Neural cell (in vitro differentiated cells): ENCODE measurements around the gene KRTAP4-11. TPM values are rescaled to one million over a fixed set of nuclear protein-coding genes. Genes with fewer than 3 reads are reported as not detected.

Source experiments
- H2AFZ ChIP-seq: fragments of 200-600, 300-800 bp; sonication (generic), shearing (Covaris generic); 2 replicates; pipeline ENCODE4 v1.6.0; 2014; ENCODE audit warnings: low read depth, mild to moderate bottlenecking, antibody characterized with exemption, low read length, moderate library complexity
- H3F3A ChIP-seq: fragments of 200-600 bp; shearing (Covaris generic); 2 replicates; pipeline ENCODE4 v1.6.1; 2016; ENCODE audit warnings: mild to moderate bottlenecking, moderate library complexity, mixed read lengths, antibody characterized with exemption, low read length; ENCODE audit not compliant: insufficient read depth, poor library complexity, severe bottlenecking
- H3K27ac ChIP-seq: fragments of 200-600, 300-800 bp; sonication (generic), shearing (Covaris generic); 2 replicates; pipeline ENCODE4 v1.5.1; 2014; ENCODE audit warnings: mild to moderate bottlenecking, low read length, moderate library complexity
- H3K27me3 ChIP-seq: fragments of 300-800, 200-600 bp; sonication (generic), shearing (Covaris generic); 2 replicates; pipeline ENCODE4 v1.6.0; 2014; ENCODE audit warnings: mild to moderate bottlenecking, low read depth, low read length, moderate library complexity; ENCODE audit not compliant: insufficient read depth
- H3K36me3 ChIP-seq: fragments of 300-800, 200-600 bp; sonication (generic), shearing (Covaris generic); 2 replicates; pipeline ENCODE4 v1.5.1; 2014; ENCODE audit warnings: mild to moderate bottlenecking, antibody characterized with exemption, low read length, moderate library complexity; ENCODE audit not compliant: insufficient read depth
- H3K4me2 ChIP-seq: fragments of 300-800, 200-600 bp; sonication (generic), shearing (Covaris generic); 2 replicates; pipeline ENCODE4 v1.6.0; 2014; ENCODE audit warnings: mild to moderate bottlenecking, low read length
- H3K4me3 ChIP-seq: fragments of 300-800, 200-600 bp; sonication (generic), shearing (Covaris generic); 2 replicates; pipeline ENCODE4 v1.5.1; 2014; ENCODE audit warnings: mild to moderate bottlenecking, low read length, moderate library complexity
- H3K79me2 ChIP-seq: fragments of 200-600 bp; shearing (Covaris generic); replicated peaks from 2 replicates; pipeline ENCODE4 v1.6.0; 2014; ENCODE audit warnings: mild to moderate bottlenecking, low read length, moderate library complexity; ENCODE audit not compliant: insufficient read depth
- H3K9ac ChIP-seq: fragments of 300-800, 200-600 bp; sonication (generic), shearing (Covaris generic); 2 replicates; pipeline ENCODE4 v1.6.1; 2016; ENCODE audit warnings: mild to moderate bottlenecking, low read length, mixed read lengths
- H3K9me2 ChIP-seq: fragments of 200-600 bp; shearing (Covaris generic); 2 replicates; pipeline ENCODE4 v1.6.1; 2016; ENCODE audit warnings: mild to moderate bottlenecking, low read length, mixed read lengths; ENCODE audit not compliant: insufficient read depth
- H3K9me3 ChIP-seq: fragments of 200-600, 300-800 bp; sonication (generic), shearing (Covaris generic); 2 replicates; pipeline ENCODE4 v1.6.1; 2016; ENCODE audit warnings: mild to moderate bottlenecking, mixed run types, low read length, moderate library complexity, mixed read lengths
- H4K20me1 ChIP-seq: fragments of 200-600 bp; shearing (Covaris generic); 2 replicates; pipeline ENCODE4 v1.6.1; 2016; ENCODE audit warnings: mild to moderate bottlenecking, mixed run types; ENCODE audit not compliant: insufficient read depth
- CTCF ChIP-seq: fragments of 450-650 bp; IDR thresholded peaks from 2 replicates; pipeline ENCODE4 v1.5.1; 2014; ENCODE audit warnings: antibody characterized with exemption, mild to moderate bottlenecking, moderate library complexity; ENCODE audit not compliant: poor library complexity, severe bottlenecking
- EP300 ChIP-seq: fragments of 450-650 bp; conservative IDR thresholded peaks from 2 replicates; pipeline ENCODE4 v1.6.1; 2014; ENCODE audit warnings: antibody characterized with exemption, mild to moderate bottlenecking, moderate library complexity; ENCODE audit not compliant: poor library complexity, severe bottlenecking
- EZH2 ChIP-seq: fragments of 200-600, 300-800 bp; shearing (Covaris generic), sonication (generic); IDR thresholded peaks from 2 replicates; pipeline ENCODE4 v1.6.1; 2014; ENCODE audit warnings: antibody characterized with exemption, low read length, borderline replicate concordance, mild to moderate bottlenecking; ENCODE audit not compliant: insufficient read depth, poor library complexity, severe bottlenecking
- MXI1 ChIP-seq: fragments of 450-650 bp; conservative IDR thresholded peaks from 2 replicates; pipeline ENCODE4 v1.6.1; 2014; ENCODE audit warnings: antibody characterized with exemption, mild to moderate bottlenecking; ENCODE audit not compliant: poor library complexity, severe bottlenecking
- POLR2AphosphoS5 ChIP-seq: IDR thresholded peaks from 2 replicates; pipeline ENCODE4 v1.6.1; 2012
- RAD21 ChIP-seq: fragments of 450-650 bp; conservative IDR thresholded peaks from 2 replicates; pipeline ENCODE4 v1.6.1; 2014; ENCODE audit warnings: antibody characterized with exemption, mild to moderate bottlenecking, moderate library complexity
- REST ChIP-seq: IDR thresholded peaks from 2 replicates; pipeline ENCODE4 v1.6.1; 2012; ENCODE audit warnings: borderline replicate concordance
- SMC3 ChIP-seq: fragments of 450-650 bp; conservative IDR thresholded peaks from 2 replicates; pipeline ENCODE4 v1.6.1; 2014; ENCODE audit warnings: antibody characterized with exemption, mild to moderate bottlenecking, moderate library complexity; ENCODE audit not compliant: poor library complexity
- TAF1 ChIP-seq: IDR thresholded peaks from 2 replicates; pipeline ENCODE4 v1.6.1; 2012; ENCODE audit warnings: low read depth
- polyA plus RNA-seq: library from polyadenylated mRNA; depleted of rRNA; stranded (reverse); fragments of >200 nt; gene quantifications from 2 replicates; pipeline ENCODE4 v1.2.3, GENCODE V29; 2014

The KRTAP4-11 gene
- polyA plus RNA-seq, 1 donor from 2014 or later = not detected

- Histone ChIP-seq H3K4me2 (no peak overlapping the region), H3F3A (no peaks in the 10 kb centered on the region), H3K36me3 (no peaks in the 10 kb centered on the region), H3K79me2 (no peaks in the 10 kb centered on the region), H3K9me3 (no peaks in the 10 kb centered on the region), H3K27me3 (no peaks in the 10 kb centered on the region), H3K27ac (no peak overlapping the region), H3K9ac (no peak overlapping the region), H3K9me2 (no peaks in the 10 kb centered on the region), H4K20me1 (no peaks in the 10 kb centered on the region), H3K4me3 (no peak overlapping the region), H2AFZ (no peak overlapping the region)
- TF ChIP-seq POLR2AphosphoS5 (no peak), REST (no peak), MXI1 (no peak), TAF1 (no peak), SMC3 (no peak), EZH2 (no peak), CTCF (no peak), RAD21 (no peak), EP300 (no peak)
Measured at GRCh38 chr17:41151525-41151924, 33.4 kb upstream of the KRTAP4-11 start.

- no peaks in the 10 kb centered on the region for H3K9me3 ChIP-seq
- no peak overlapping the region for H2AFZ ChIP-seq
- no peak for TF ChIP-seq REST
- TF ChIP-seq RAD21 = no peak
Measured at GRCh38 chr17:41150026-41150425, 31.9 kb upstream of the KRTAP4-11 start.

More at GRCh38 chr17:41150026-41150425, 31.9 kb upstream of the KRTAP4-11 start:
- no peak overlapping the region for H3K4me3 ChIP-seq
- H3K36me3 ChIP-seq = no peaks in the 10 kb centered on the region
- H3K27ac ChIP-seq = no peak overlapping the region
- H4K20me1 ChIP-seq = no peaks in the 10 kb centered on the region
- H3K9me2 ChIP-seq = no peaks in the 10 kb centered on the region
- no peak overlapping the region for H3K9ac ChIP-seq
- no peak overlapping the region for H3K4me2 ChIP-seq
- no peaks in the 10 kb centered on the region for H3F3A ChIP-seq
- no peaks in the 10 kb centered on the region for H3K79me2 ChIP-seq
- no peaks in the 10 kb centered on the region for H3K27me3 ChIP-seq
